Fibroblast of mammary gland (primary cell): ENCODE results near the gene PRKCB.

Source experiments
- DNase-seq: peaks from one replicate; pipeline ENCODE4 v3.0.0-alpha.2; 2010; ENCODE audit warnings: low read depth
- H3K4me3 ChIP-seq: 2 replicates; pipeline ENCODE4 v1.5.1; 2011; ENCODE audit warnings: low read depth, mild to moderate bottlenecking, low read length, moderate library complexity; ENCODE audit not compliant: control insufficient read depth
- CTCF ChIP-seq: conservative IDR thresholded peaks from 2 replicates; pipeline ENCODE4 v1.5.1; 2011; ENCODE audit warnings: low read depth, low read length, inconsistent platforms; ENCODE audit not compliant: control insufficient read depth, insufficient read depth

The PRKCB gene

GRCh38 chr16:23862556-23862955 is 26.8 kb downstream of the PRKCB start:
- no peak for TF ChIP-seq CTCF
- DNase-seq = no peak
- no peak overlapping the region for H3K4me3 ChIP-seq

- no peak for DNase-seq
- H3K4me3 ChIP-seq = no peak overlapping the region
- no peak for TF ChIP-seq CTCF
These were observed 28.0 kb downstream of the PRKCB start for GRCh38 chr16:23863511-23864422.

- no peak for TF ChIP-seq CTCF
- H3K4me3 ChIP-seq = no peak overlapping the region
- no peak for DNase-seq
These were observed 30.1 kb downstream of the PRKCB start for GRCh38 chr16:23865853-23866252.

- DNase-seq = no peak
These were observed 30.8 kb downstream of the PRKCB start for GRCh38 chr16:23866621-23867020.

GRCh38 chr16:23867566-23867965 is 31.8 kb downstream of the PRKCB start:
- no peak overlapping the region for H3K4me3 ChIP-seq
- TF ChIP-seq CTCF = no peak
- DNase-seq = no peak

More at GRCh38 chr16:23866621-23867020, 30.8 kb downstream of the PRKCB start:
- H3K4me3 ChIP-seq = no peak overlapping the region
- no peak for TF ChIP-seq CTCF

- DNase-seq = no peak
- TF ChIP-seq CTCF = no peak
- no peak overlapping the region for H3K4me3 ChIP-seq
These were observed 32.4 kb downstream of the PRKCB start for GRCh38 chr16:23868136-23868535.
